Tongue (tissue), 2 donors: Measurements from ENCODE around the gene AMPD3. TPM values are rescaled to one million over a fixed set of nuclear protein-coding genes. Genes with fewer than 3 reads are reported as not detected.

Source experiments
- DNase-seq: peaks from one replicate; pipeline ENCODE4 v3.0.0-alpha.2; 2015
- total RNA-seq: library from RNA; depleted of rRNA; stranded (reverse); fragments of >200 nt; gene quantifications from one replicate; pipeline ENCODE4 v1.2.3, GENCODE V29; 2014

The AMPD3 gene
- total RNA-seq, 1 donor from 2014 or later: 7.6 TPM

DNA sequence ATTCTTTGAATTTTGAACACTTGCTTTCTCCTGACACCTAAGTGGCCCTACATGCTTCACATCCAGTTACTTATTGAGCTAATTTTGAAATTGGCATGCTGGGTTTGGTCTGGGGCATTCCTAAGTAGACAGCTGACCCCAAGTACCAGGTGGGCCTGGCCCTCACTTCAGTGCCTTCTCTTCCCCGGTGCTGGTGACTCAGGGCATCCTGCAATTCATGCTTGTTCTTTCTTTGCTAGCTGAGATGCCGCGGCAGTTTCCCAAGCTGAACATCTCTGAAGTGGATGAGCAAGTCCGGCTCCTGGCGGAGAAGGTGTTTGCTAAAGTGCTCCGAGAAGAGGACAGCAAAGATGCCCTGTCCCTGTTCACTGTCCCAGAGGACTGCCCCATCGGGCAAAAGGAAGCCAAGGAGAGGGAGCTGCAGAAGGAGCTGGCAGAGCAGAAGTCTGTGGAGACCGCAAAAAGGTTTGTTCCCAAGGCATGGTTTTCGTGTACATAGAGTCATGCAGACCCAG, 6.3 kb downstream of the AMPD3 start:
- no peak for DNase-seq

GRCh38 chr11:10462746-10463300, 7.8 kb downstream of the AMPD3 start:
- DNase-seq: no peak

GRCh38 chr11:10473371-10473770, 18.3 kb downstream of the AMPD3 start:
- no peak for DNase-seq

GRCh38 chr11:10474551-10474950, 19.5 kb downstream of the AMPD3 start:
- no peak for DNase-seq

DNA sequence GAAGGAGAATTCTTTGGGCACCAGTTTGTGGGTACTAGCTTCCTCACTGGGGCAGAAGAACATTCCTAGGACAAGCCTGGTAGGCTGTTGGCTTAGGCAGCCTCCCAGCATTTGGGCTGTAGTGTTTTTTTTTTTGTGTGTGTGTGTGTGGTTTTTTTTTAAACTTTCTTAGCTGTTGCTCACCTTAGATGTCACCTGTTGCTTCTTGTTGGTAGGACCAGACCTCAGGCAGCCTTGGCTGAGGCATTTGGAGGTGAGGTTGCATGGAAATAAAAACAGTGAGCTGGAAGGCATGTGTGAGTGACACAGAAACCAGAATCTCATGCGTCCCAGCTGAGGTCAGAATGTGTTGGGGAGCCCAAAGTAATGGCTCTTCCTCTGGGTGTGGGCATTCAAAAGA, 21.3 kb downstream of the AMPD3 start:
- no peak for DNase-seq

GRCh38 chr11:10476927-10477689, 22.0 kb downstream of the AMPD3 start:
- no peak for DNase-seq

- DNase-seq: no peak
Measured at GRCh38 chr11:10477690-10478046, 22.6 kb downstream of the AMPD3 start.

GRCh38 chr11:10478066-10478465, 23.0 kb downstream of the AMPD3 start:
- DNase-seq: no peak

- DNase-seq: no peak
Measured at GRCh38 chr11:10478574-10479550, 23.8 kb downstream of the AMPD3 start.

GRCh38 chr11:10480026-10480425, 25.0 kb downstream of the AMPD3 start:
- no peak for DNase-seq

DNA sequence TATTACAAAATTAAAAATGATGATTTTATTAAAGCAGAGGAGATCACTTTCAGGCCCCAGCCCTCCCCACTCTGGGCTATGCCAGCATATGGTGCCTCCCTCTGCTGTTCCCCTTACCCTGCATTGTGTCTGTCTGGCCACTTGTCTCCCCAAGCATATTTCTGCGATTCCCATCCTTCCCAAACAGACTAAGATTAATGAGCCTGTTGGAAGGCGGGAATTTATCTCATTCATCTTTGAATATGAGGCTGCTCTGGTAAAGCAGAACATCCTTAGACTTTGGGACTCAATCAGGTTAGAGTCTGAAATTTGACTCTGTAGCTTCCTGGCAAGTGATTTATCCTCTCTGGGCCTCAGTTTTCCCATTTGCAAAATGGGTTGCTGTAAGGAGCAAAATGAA, 25.7 kb downstream of the AMPD3 start:
- DNase-seq: no peak

GRCh38 chr11:10481560-10482349, 26.7 kb downstream of the AMPD3 start:
- peak; percentile 10 for DNase-seq

- DNase-seq: no peak
Measured at GRCh38 chr11:10483174-10483573, 28.1 kb downstream of the AMPD3 start.

GRCh38 chr11:10483584-10483983, 28.5 kb downstream of the AMPD3 start:
- no peak for DNase-seq

- DNase-seq: no peak
Measured at GRCh38 chr11:10484461-10485180, 29.6 kb downstream of the AMPD3 start.

GRCh38 chr11:10485646-10486045, 30.6 kb downstream of the AMPD3 start:
- DNase-seq: no peak

- no peak for DNase-seq
Measured at GRCh38 chr11:10486161-10486840, 31.2 kb downstream of the AMPD3 start.

GRCh38 chr11:10487002-10487647, 32.1 kb downstream of the AMPD3 start:
- DNase-seq: no peak

- DNase-seq: no peak
Measured at GRCh38 chr11:10488121-10488933, 33.3 kb downstream of the AMPD3 start.
